GDM1 (cell line): ENCODE measurements around the gene ZNF407.
A peak's percentile ranks its signal among the peaks of the same experiment; 100 is the strongest.

Source experiments
- DNase-seq: peaks from one replicate; lab custom pipeline; 2025; lab: John Stamatoyannopoulos, UW

ZNF407 gene

GRCh38 chr18:74631212-74631611, 33.5 kb downstream of the ZNF407 start:
- DNase-seq = no peak

- DNase-seq = peak; percentile 14
Observed at GRCh38 chr18:74631623-74632350, 34.1 kb downstream of the ZNF407 start.

- no peak for DNase-seq
Observed at GRCh38 chr18:74632351-74632679, 34.6 kb downstream of the ZNF407 start.

GRCh38 chr18:74632856-74633255, 35.2 kb downstream of the ZNF407 start:
- DNase-seq = no peak

GRCh38 chr18:74633652-74634352, 36.1 kb downstream of the ZNF407 start:
- DNase-seq = no peak

GRCh38 chr18:74635224-74635975, 37.7 kb downstream of the ZNF407 start:
- DNase-seq = no peak

- no peak for DNase-seq
Observed at GRCh38 chr18:74637070-74637469, 39.4 kb downstream of the ZNF407 start.

GRCh38 chr18:74638210-74638609, 40.5 kb downstream of the ZNF407 start:
- DNase-seq = no peak

- no peak for DNase-seq
Observed at GRCh38 chr18:74644713-74645112, 47.0 kb downstream of the ZNF407 start.

GRCh38 chr18:74645679-74646078, 48.0 kb downstream of the ZNF407 start:
- no peak for DNase-seq

GRCh38 chr18:74651327-74652128, 53.9 kb downstream of the ZNF407 start:
- no peak for DNase-seq

GRCh38 chr18:74652392-74652988, 54.8 kb downstream of the ZNF407 start:
- peak; percentile 8 for DNase-seq

GRCh38 chr18:74654638-74655037, 57.0 kb downstream of the ZNF407 start:
- no peak for DNase-seq

- no peak for DNase-seq
Observed at GRCh38 chr18:74661008-74661407, 63.3 kb downstream of the ZNF407 start.

GRCh38 chr18:74661691-74662090, 64.0 kb downstream of the ZNF407 start:
- no peak for DNase-seq

- no peak for DNase-seq
Observed at GRCh38 chr18:74662622-74663021, 65.0 kb downstream of the ZNF407 start.

- DNase-seq = no peak
Observed at GRCh38 chr18:74665346-74665745, 67.7 kb downstream of the ZNF407 start.

- DNase-seq = no peak
Observed at GRCh38 chr18:74665905-74666304, 68.2 kb downstream of the ZNF407 start.

- DNase-seq = no peak
Observed at GRCh38 chr18:74669136-74669798, 71.6 kb downstream of the ZNF407 start.

GRCh38 chr18:74672371-74672770, 74.7 kb downstream of the ZNF407 start:
- DNase-seq = no peak

GRCh38 chr18:74674487-74674886, 76.8 kb downstream of the ZNF407 start:
- no peak for DNase-seq
